LNCaP clone FGC (cell line): ENCODE measurements around the gene ZNF408.

Experiments used
- DNase-seq: peaks from one replicate; pipeline ENCODE4 v3.0.0-alpha.2; 2011; ENCODE audit warnings: low read depth
- H3K4me3 ChIP-seq: 2 replicates; pipeline ENCODE4 v1.5.1; 2011; ENCODE audit warnings: mild to moderate bottlenecking, low read depth, low read length, control low read depth
- TF ChIP-seq, protein P1 (sequence below): IDR thresholded peaks from 2 replicates; pipeline ENCODE4 v1.5.1; 2012; ENCODE audit warnings: mild to moderate bottlenecking; ENCODE audit not compliant: control insufficient read depth, insufficient read depth; ENCODE audit errors: extremely low read depth

The ZNF408 gene

GRCh38 chr11:46675949-46676348, 24.9 kb upstream of the ZNF408 start:
- H3K4me3 ChIP-seq, result no peak overlapping the region
- TF ChIP-seq, protein P1, sequence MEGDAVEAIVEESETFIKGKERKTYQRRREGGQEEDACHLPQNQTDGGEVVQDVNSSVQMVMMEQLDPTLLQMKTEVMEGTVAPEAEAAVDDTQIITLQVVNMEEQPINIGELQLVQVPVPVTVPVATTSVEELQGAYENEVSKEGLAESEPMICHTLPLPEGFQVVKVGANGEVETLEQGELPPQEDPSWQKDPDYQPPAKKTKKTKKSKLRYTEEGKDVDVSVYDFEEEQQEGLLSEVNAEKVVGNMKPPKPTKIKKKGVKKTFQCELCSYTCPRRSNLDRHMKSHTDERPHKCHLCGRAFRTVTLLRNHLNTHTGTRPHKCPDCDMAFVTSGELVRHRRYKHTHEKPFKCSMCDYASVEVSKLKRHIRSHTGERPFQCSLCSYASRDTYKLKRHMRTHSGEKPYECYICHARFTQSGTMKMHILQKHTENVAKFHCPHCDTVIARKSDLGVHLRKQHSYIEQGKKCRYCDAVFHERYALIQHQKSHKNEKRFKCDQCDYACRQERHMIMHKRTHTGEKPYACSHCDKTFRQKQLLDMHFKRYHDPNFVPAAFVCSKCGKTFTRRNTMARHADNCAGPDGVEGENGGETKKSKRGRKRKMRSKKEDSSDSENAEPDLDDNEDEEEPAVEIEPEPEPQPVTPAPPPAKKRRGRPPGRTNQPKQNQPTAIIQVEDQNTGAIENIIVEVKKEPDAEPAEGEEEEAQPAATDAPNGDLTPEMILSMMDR, result no peak
- DNase-seq, result no peak

- no peak overlapping the region for H3K4me3 ChIP-seq
- TF ChIP-seq, protein P1, result no peak
- DNase-seq, result no peak
Observed at GRCh38 chr11:46676436-46677158, 24.2 kb upstream of the ZNF408 start.

GRCh38 chr11:46677169-46677568, 23.7 kb upstream of the ZNF408 start:
- no peak overlapping the region for H3K4me3 ChIP-seq

DNA sequence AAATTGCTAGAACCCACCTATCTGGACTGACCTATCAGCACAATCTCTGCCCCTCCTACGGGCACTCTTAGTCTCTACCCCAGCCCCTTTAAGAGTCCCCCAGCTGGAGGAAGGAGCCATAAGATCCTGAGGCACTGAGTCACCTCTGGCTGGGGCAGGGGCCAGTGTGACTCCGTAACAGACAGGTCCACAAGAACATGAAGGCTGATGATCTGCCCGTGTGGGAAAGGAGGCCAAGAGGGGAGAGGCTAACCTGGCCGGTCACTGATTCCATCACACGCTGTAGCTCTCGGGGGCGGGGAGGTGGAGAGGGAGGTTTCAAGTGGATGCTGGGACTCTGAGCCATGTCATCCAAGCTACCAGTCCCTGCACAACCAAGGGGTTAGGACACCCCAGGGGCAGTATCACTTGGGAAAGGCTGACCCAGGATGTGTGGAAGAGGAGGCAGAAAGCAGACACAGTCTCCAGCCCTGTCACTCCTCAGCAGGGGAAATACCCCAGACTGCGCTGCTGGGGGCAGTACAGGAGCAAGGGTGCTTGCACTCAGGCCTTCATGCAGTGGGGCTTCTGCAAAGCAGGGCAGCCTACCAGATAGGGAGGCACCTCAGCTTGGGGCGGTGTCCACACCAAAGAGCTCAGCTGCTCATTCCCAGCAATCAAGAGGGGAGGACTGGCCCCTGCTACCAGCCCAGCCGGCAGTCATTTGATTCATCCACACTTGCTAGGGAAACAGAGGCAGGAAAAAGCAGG, 22.7 kb upstream of the ZNF408 start:
- TF ChIP-seq, protein P1, result no peak
- DNase-seq, result no peak
- no peak overlapping the region for H3K4me3 ChIP-seq

More at GRCh38 chr11:46677169-46677568, 23.7 kb upstream of the ZNF408 start:
- no peak for DNase-seq
- TF ChIP-seq, protein P1, result no peak

DNA sequence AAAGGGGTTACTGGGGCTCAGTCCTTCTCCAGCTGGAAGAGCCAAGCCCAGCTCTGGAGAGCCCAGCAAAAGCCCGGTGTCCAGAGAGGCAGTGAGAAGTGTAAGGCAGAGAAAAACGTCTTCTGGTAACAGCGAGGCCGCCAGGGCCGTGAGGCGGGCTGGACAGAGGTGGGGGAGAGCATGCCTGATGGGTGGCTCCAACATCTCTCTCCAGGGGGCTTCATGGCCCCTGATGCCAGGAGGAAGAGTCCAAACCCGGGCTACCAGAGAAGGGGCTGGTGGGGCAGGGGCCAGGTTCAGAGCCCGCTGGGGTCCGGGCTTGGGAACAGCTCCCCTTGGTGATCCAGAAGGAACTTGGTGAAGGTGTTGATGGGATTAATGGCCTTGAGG, 22.1 kb upstream of the ZNF408 start:
- TF ChIP-seq, protein P1, result no peak
- DNase-seq, result no peak

DNA sequence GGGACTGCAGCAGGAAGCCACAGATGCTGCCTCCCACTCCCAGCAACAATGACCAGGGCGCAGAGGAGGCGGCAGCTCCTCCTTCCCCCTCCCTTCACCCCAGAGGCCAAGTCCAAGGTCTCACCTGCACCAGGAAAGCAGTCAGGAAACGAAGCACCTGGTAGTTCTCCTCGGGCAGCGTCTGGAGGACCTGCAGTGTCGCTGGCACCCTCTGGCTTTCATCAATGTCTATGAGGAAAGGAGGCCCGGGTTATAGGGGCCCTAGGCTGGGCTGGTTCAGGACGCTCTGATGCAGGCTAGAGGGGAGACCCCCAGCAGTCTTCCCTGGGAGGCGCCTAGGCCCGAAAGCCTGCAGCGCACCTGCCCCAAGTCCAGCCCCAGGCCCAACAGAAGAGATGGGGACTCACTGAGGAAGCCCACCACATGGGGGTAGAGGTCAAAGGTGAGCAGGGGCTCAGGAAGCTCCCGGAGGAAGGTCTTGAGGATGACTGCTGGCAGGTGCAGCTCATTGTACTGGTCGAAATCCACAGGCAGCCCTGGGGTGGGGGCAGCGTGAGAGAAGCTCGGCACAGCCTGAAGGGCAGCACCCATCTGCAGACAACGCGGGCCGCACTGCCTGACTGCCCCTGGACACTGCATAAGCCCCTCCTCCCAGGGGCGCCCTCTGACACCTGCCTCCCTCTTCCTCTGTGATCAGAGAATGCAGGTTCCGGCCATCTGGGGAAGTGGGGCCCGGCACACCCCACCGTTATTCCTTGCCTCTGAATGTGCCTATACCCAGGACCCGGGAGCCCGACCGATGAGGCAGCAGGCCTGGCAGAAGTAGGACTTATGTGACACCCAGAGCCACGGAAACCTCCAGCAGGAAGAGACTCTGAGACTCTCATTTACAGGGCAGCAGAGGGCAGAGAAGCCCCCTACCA, 21.3 kb upstream of the ZNF408 start:
- TF ChIP-seq, protein P1, result no peak
- no peak overlapping the region for H3K4me3 ChIP-seq
- DNase-seq, result no peak

More for the DNA sequence above, 22.1 kb upstream of the ZNF408 start:
- H3K4me3 ChIP-seq, result no peak overlapping the region
